Smooth muscle cell (in vitro differentiated cells): Measurements from ENCODE around the gene LRRN3. TPM values are rescaled to one million over a fixed set of nuclear protein-coding genes. Genes with fewer than 3 reads are reported as not detected.

Experiments
- DNase-seq: peaks from one replicate; lab custom pipeline; 2025; ENCODE audit not compliant: unreplicated experiment; lab: John Stamatoyannopoulos, UW
- H2AFZ ChIP-seq: fragments of 200-600 bp; sonication (generic); 2 replicates; pipeline ENCODE4 v1.6.0; 2016; ENCODE audit warnings: antibody characterized with exemption, low read depth, mild to moderate bottlenecking
- H3F3A ChIP-seq: fragments of 200-600 bp; sonication (generic); 2 replicates; pipeline ENCODE4 v1.6.0; 2017; ENCODE audit warnings: antibody characterized with exemption, low read depth
- H3K27ac ChIP-seq: fragments of 200-600 bp; sonication (generic); 2 replicates; pipeline ENCODE4 v1.5.1; 2016; ENCODE audit warnings: low read depth, mild to moderate bottlenecking
- H3K27me3 ChIP-seq: fragments of 200-600 bp; sonication (generic); 2 replicates; pipeline ENCODE4 v1.6.1; 2016; ENCODE audit warnings: low read depth, mild to moderate bottlenecking
- H3K36me3 ChIP-seq: fragments of 200-600 bp; sonication (generic); 2 replicates; pipeline ENCODE4 v1.5.1; 2016; ENCODE audit warnings: low read depth
- H3K4me1 ChIP-seq: fragments of 200-600 bp; sonication (generic); 2 replicates; pipeline ENCODE4 v1.5.1; 2016; ENCODE audit warnings: low read depth
- H3K4me2 ChIP-seq: fragments of 200-600 bp; sonication (generic); 2 replicates; pipeline ENCODE4 v1.6.0; 2016; ENCODE audit warnings: mild to moderate bottlenecking
- H3K4me3 ChIP-seq: fragments of 200-600 bp; sonication (generic); 2 replicates; pipeline ENCODE4 v1.5.1; 2016; ENCODE audit warnings: mild to moderate bottlenecking
- H3K79me2 ChIP-seq: fragments of 200-600 bp; sonication (generic); 2 replicates; pipeline ENCODE4 v1.6.0; 2016; ENCODE audit warnings: low read depth, mild to moderate bottlenecking
- H3K9ac ChIP-seq: fragments of 200-600 bp; sonication (generic); 2 replicates; pipeline ENCODE4 v1.6.0; 2016; ENCODE audit warnings: low read depth
- H3K9me3 ChIP-seq: fragments of 200-600 bp; sonication (generic); replicated peaks from 2 replicates; pipeline ENCODE4 v1.5.1; 2016; ENCODE audit warnings: low read depth
- H4K20me1 ChIP-seq: fragments of 200-600 bp; sonication (generic); 2 replicates; pipeline ENCODE4 v1.6.0; 2016; ENCODE audit warnings: low read depth
- WGBS: methylation state at CpG from one replicate; pipeline ENCODE4 v1.1.7; 2016; ENCODE audit warnings: low lambda C conversion rate; 5-methylcytosine and 5-hydroxymethylcytosine counted together
- polyA plus RNA-seq: library from polyadenylated mRNA; unstranded; fragments of >200 nt; fragmentation: Nextera tagmentation; extraction: Ambion mirVana; gene quantifications from 2 replicates; pipeline ENCODE4 v1.2.1, GENCODE V29; 2016
- total RNA-seq: library from RNA; depleted of rRNA; stranded (reverse); fragments of >200 nt; gene quantifications from 2 replicates; pipeline ENCODE4 v1.2.3, GENCODE V29; 2014
- TF ChIP-seq, protein P1 (sequence below): fragments of 200-600 bp; sonication (generic); IDR thresholded peaks from 2 replicates; pipeline ENCODE4 v1.5.1; 2017; ENCODE audit warnings: borderline replicate concordance, mild to moderate bottlenecking, antibody characterized with exemption; ENCODE audit not compliant: insufficient read depth, poor library complexity, severe bottlenecking

Gene LRRN3
- total and polyA plus RNA-seq, 2 experiments from 2014 or later: 4.5 to 5.8 TPM

GRCh38 chr7:111089822-111090426, 1.0 kb upstream of the LRRN3 start:
- no peaks in the 10 kb centered on the region for H3K36me3 ChIP-seq
- TF ChIP-seq, protein P1, sequence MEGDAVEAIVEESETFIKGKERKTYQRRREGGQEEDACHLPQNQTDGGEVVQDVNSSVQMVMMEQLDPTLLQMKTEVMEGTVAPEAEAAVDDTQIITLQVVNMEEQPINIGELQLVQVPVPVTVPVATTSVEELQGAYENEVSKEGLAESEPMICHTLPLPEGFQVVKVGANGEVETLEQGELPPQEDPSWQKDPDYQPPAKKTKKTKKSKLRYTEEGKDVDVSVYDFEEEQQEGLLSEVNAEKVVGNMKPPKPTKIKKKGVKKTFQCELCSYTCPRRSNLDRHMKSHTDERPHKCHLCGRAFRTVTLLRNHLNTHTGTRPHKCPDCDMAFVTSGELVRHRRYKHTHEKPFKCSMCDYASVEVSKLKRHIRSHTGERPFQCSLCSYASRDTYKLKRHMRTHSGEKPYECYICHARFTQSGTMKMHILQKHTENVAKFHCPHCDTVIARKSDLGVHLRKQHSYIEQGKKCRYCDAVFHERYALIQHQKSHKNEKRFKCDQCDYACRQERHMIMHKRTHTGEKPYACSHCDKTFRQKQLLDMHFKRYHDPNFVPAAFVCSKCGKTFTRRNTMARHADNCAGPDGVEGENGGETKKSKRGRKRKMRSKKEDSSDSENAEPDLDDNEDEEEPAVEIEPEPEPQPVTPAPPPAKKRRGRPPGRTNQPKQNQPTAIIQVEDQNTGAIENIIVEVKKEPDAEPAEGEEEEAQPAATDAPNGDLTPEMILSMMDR: peak; percentile 78
- DNase-seq: no peak
- H3K27me3 ChIP-seq: no peaks in the 10 kb centered on the region
- no peaks in the 10 kb centered on the region for H3K9me3 ChIP-seq
- WGBS: 8% methylated on average over 1 of the region's 1 CpG
- H3K4me2 ChIP-seq: no peak overlapping the region
- H3K4me1 ChIP-seq: peaks cover 44% of the 10 kb centered on the region
- no peaks in the 10 kb centered on the region for H4K20me1 ChIP-seq
- no peak overlapping the region for H3K4me3 ChIP-seq
- H3K79me2 ChIP-seq: no peaks in the 10 kb centered on the region
- H3K27ac ChIP-seq: no peak overlapping the region
- no peak overlapping the region for H2AFZ ChIP-seq
- no peaks in the 10 kb centered on the region for H3F3A ChIP-seq
- H3K9ac ChIP-seq: no peak overlapping the region

GRCh38 chr7:111091593-111092358, 849 bp downstream of the LRRN3 start:
- no peak for DNase-seq
- peak overlapping the region; percentile 38 for H3K4me2 ChIP-seq
- peak overlapping the region; percentile 6 for H3K27ac ChIP-seq
- H3K4me3 ChIP-seq: peak overlapping the region; percentile 47
- H4K20me1 ChIP-seq: no peaks in the 10 kb centered on the region
- peaks cover 61% of the 10 kb centered on the region for H3K4me1 ChIP-seq
- H3F3A ChIP-seq: no peaks in the 10 kb centered on the region
- TF ChIP-seq, protein P1: no peak
- H3K9ac ChIP-seq: peak overlapping the region; percentile 21
- no peaks in the 10 kb centered on the region for H3K27me3 ChIP-seq
- H2AFZ ChIP-seq: peak overlapping the region; percentile 12
- no peaks in the 10 kb centered on the region for H3K79me2 ChIP-seq
- H3K36me3 ChIP-seq: no peaks in the 10 kb centered on the region
- 53% methylated on average over 3 of the region's 3 CpGs for WGBS
- H3K9me3 ChIP-seq: no peaks in the 10 kb centered on the region

DNA sequence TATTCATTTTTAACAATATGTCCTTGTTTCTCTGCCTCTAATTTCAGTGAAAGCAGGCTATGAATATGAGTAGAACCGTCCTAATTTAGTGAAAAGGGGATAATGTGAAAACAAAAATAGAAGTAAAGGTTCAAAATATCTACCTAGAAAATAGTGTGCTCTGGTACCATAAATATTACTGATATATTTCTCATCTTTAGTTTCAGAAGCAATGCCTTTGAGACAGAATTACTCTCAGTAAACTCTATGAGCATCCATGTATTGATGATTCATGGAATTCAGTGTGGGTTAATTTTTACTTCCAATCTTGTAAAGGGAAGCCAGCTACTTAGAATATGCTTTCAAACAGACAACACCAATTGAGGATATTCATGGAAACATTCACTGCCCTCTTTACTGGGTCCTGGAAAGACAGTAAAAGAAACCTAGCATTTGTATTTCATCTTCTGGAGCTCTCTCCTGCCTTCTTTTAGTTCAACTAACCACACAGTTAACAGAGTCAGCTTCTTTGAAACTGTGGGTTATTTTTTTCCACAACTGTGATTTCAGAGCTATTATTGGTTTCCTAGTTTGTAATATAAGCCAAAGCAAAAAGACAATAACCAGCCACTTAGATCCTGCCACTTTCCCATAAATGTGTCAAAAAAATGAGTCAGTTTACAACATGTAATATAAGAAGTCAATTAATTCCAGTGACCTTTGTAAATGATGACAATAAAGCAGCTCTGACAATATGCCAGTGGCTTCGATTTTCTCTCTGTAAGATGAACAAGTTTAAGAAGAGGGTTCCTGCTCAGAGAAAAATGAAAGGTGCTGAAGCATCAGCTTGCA, 1.7 kb downstream of the LRRN3 start:
- Histone ChIP-seq H3K79me2 (no peaks in the 10 kb centered on the region), H3K4me3 (peak overlapping the region; percentile 47)

More for the DNA sequence above, 1.7 kb downstream of the LRRN3 start:
- TF ChIP-seq, protein P1: no peak
- no peak for DNase-seq
- peaks cover 67% of the 10 kb centered on the region for H3K4me1 ChIP-seq
- H3K4me2 ChIP-seq: peak overlapping the region; percentile 38
- no peaks in the 10 kb centered on the region for H3K36me3 ChIP-seq
- H3K9ac ChIP-seq: no peak overlapping the region
- H3K27me3 ChIP-seq: no peaks in the 10 kb centered on the region
- 73% methylated on average over 2 of the region's 2 CpGs for WGBS
- no peaks in the 10 kb centered on the region for H3F3A ChIP-seq
- H2AFZ ChIP-seq: peak overlapping the region; percentile 12
- no peaks in the 10 kb centered on the region for H4K20me1 ChIP-seq
- peak overlapping the region; percentile 6 for H3K27ac ChIP-seq
- no peaks in the 10 kb centered on the region for H3K9me3 ChIP-seq
